Natural killer cell (primary cell): Measurements from ENCODE around the gene AUTS2. TPM values are rescaled to one million over a fixed set of nuclear protein-coding genes. Genes with fewer than 3 reads are reported as not detected.

ENCODE experiments used
- ATAC-seq, 3 donors: fragments of 150-1000 bp in 2 of 3; fragments of 200-7000 bp in 1 of 3; cut with Tn5 transposase; 1 replicate in 1 of 3; 2 replicates in 2 of 3; pipeline ENCODE4 v1.10.0; 2021; ENCODE audit warnings: mild to moderate bottlenecking in 2 of 3, moderate library complexity in 2 of 3
- DNase-seq, 2 donors: peaks; one replicate each; pipeline versions ENCODE4 v3.0.0 to v3.0.0-alpha.2; 2013 to 2021; ENCODE audit warnings: mixed read lengths in 1 of 2
- H3K27ac ChIP-seq: one replicate; pipeline ENCODE4 v1.5.1; 2013; ENCODE audit warnings: mild to moderate bottlenecking, low read length
- H3K27me3 ChIP-seq: one replicate; pipeline ENCODE4 v1.6.1; 2013; ENCODE audit warnings: low read length; ENCODE audit not compliant: control insufficient read depth, insufficient read depth
- H3K36me3 ChIP-seq: one replicate; pipeline ENCODE4 v1.6.1; 2013; ENCODE audit warnings: low read length; ENCODE audit not compliant: control insufficient read depth, insufficient read depth
- H3K4me1 ChIP-seq: one replicate; pipeline ENCODE4 v1.6.1; 2013; ENCODE audit warnings: low read length; ENCODE audit not compliant: control insufficient read depth, insufficient read depth
- H3K4me3 ChIP-seq: one replicate; pipeline ENCODE4 v1.5.1; 2013; ENCODE audit warnings: low read length
- H3K9me3 ChIP-seq: one replicate; pipeline ENCODE4 v1.6.1; 2013; ENCODE audit warnings: low read length; ENCODE audit not compliant: control insufficient read depth, insufficient read depth
- H3K27ac Mint-ChIP-seq, 2 donors: one replicate each; pipeline ENCODE4 v1.8.0; 2022; ENCODE audit warnings: mild to moderate bottlenecking in 2 of 2, mixed read lengths in 2 of 2, moderate library complexity in 1 of 2
- H3K27me3 Mint-ChIP-seq, 2 donors: one replicate each; pipeline ENCODE4 v1.8.0; 2022; ENCODE audit warnings: low read depth in 2 of 2, mixed read lengths in 2 of 2
- H3K36me3 Mint-ChIP-seq: one replicate; pipeline ENCODE4 v1.8.0; 2022; ENCODE audit warnings: mixed read lengths
- H3K4me1 Mint-ChIP-seq, 2 donors: one replicate each; pipeline ENCODE4 v1.8.0; 2022; ENCODE audit warnings: mixed read lengths in 2 of 2
- H3K4me3 Mint-ChIP-seq: one replicate; pipeline ENCODE4 v1.8.0; 2022; ENCODE audit warnings: mild to moderate bottlenecking, moderate library complexity, mixed read lengths
- H3K9me3 Mint-ChIP-seq, 2 donors: one replicate each; pipeline ENCODE4 v1.8.0; 2022; ENCODE audit warnings: mixed read lengths in 2 of 2
- WGBS: methylation state at CpG from one replicate; pipeline ENCODE4 v1.1.7; 2013; ENCODE audit warnings: missing lambda C conversion rate; ENCODE audit not compliant: insufficient coverage; 5-methylcytosine and 5-hydroxymethylcytosine counted together
- intact Hi-C: fragments of 100-400 bp; cut with micrococcal nuclease; formaldehyde crosslinking; loops from one replicate; pipeline ENCODE4 v1.14.2; 2022
- total RNA-seq, 4 donors: library from RNA; stranded (reverse); fragments of 120-200 nt in 1 of 4; gene quantifications; one replicate each; pipeline versions ENCODE4 v1.2.3 to v1.2.4, GENCODE V29; 2013 to 2022
- TF ChIP-seq, protein P1 (sequence below): fragments of 200-600 bp; IDR thresholded peaks from one replicate; pipeline ENCODE4 v1.8.0; 2022; ENCODE audit warnings: antibody characterized with exemption

Gene AUTS2
- total RNA-seq, 3 donors from 2014 or later (not counting 1 experiment from before 2014, with no cell fraction given) = 147 to 197 (median 155) TPM

GRCh38 chr7:70034999-70035398, 436.7 kb downstream of the AUTS2 start:
- H3K27ac Mint-ChIP-seq = no peak overlapping the region

GRCh38 chr7:70035519-70035918, 437.2 kb downstream of the AUTS2 start:
- no peaks in the 10 kb centered on the region for H3K4me1 ChIP-seq
- no peak overlapping the region for H3K4me3 ChIP-seq
- intact Hi-C loops = no loop called here
- Mint-ChIP-seq H3K4me3 (no peak overlapping the region), H3K36me3 (no peaks in the 10 kb centered on the region), H3K27ac (no peak overlapping the region), H3K9me3 (no peaks in the 10 kb centered on the region), H3K27me3 (peaks cover 0 to 6% of the 10 kb centered on the region in 2 donors), H3K4me1 (no peaks in the 10 kb centered on the region)
- TF ChIP-seq, protein P1, sequence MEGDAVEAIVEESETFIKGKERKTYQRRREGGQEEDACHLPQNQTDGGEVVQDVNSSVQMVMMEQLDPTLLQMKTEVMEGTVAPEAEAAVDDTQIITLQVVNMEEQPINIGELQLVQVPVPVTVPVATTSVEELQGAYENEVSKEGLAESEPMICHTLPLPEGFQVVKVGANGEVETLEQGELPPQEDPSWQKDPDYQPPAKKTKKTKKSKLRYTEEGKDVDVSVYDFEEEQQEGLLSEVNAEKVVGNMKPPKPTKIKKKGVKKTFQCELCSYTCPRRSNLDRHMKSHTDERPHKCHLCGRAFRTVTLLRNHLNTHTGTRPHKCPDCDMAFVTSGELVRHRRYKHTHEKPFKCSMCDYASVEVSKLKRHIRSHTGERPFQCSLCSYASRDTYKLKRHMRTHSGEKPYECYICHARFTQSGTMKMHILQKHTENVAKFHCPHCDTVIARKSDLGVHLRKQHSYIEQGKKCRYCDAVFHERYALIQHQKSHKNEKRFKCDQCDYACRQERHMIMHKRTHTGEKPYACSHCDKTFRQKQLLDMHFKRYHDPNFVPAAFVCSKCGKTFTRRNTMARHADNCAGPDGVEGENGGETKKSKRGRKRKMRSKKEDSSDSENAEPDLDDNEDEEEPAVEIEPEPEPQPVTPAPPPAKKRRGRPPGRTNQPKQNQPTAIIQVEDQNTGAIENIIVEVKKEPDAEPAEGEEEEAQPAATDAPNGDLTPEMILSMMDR = no peak
- WGBS = 87% methylated on average over 3 of the region's 4 CpGs
- no peak for ATAC-seq
- no peak for DNase-seq
- H3K27me3 ChIP-seq = no peaks in the 10 kb centered on the region
- no peaks in the 10 kb centered on the region for H3K36me3 ChIP-seq
- no peaks in the 10 kb centered on the region for H3K9me3 ChIP-seq
- H3K27ac ChIP-seq = no peak overlapping the region

More at GRCh38 chr7:70034999-70035398, 436.7 kb downstream of the AUTS2 start:
- H3K27ac ChIP-seq = no peak overlapping the region
- H3K4me1 ChIP-seq = no peaks in the 10 kb centered on the region
- no peaks in the 10 kb centered on the region for H3K36me3 Mint-ChIP-seq
- TF ChIP-seq, protein P1 = no peak
- no peak overlapping the region for H3K4me3 ChIP-seq
- H3K27me3 ChIP-seq = no peaks in the 10 kb centered on the region
- no peaks in the 10 kb centered on the region for H3K4me1 Mint-ChIP-seq
- no peaks in the 10 kb centered on the region for H3K9me3 Mint-ChIP-seq
- intact Hi-C loops = no loop called here
- ATAC-seq = no peak
- DNase-seq = no peak
- no peak overlapping the region for H3K4me3 Mint-ChIP-seq
- no peaks in the 10 kb centered on the region for H3K36me3 ChIP-seq
- H3K9me3 ChIP-seq = no peaks in the 10 kb centered on the region
- peaks cover 0 to 6% of the 10 kb centered on the region in 2 donors for H3K27me3 Mint-ChIP-seq

DNA sequence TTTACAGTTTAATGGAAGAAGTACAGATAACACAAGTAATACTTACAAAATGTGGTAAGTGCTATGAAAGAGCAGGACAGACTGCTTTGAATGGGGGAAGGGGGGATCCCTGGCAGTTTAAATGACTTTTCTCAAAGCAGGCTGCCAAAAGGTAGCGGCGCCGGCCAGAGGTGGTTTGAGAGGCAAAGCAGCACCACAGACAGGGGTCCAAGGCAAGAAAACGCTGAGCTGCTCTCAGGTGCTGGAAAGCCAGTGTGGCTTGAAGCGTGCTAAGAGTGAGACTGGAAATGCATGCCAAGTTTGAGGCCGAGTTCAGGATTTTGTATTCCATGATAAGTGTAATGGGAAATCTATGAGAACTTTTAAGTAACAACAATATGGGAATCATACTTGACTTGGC, 437.7 kb downstream of the AUTS2 start:
- H3K27me3 ChIP-seq = no peaks in the 10 kb centered on the region
- no peak overlapping the region for H3K4me3 ChIP-seq
- H3K36me3 ChIP-seq = no peaks in the 10 kb centered on the region
- H3K4me1 Mint-ChIP-seq = no peaks in the 10 kb centered on the region
- TF ChIP-seq, protein P1 = no peak
- intact Hi-C loops = no loop called here
- H3K4me3 Mint-ChIP-seq = no peak overlapping the region
- ATAC-seq = no peak
- no peaks in the 10 kb centered on the region for H3K36me3 Mint-ChIP-seq
- H3K9me3 ChIP-seq = no peaks in the 10 kb centered on the region
- WGBS = 91% methylated on average over 6 of the region's 6 CpGs
- H3K27ac Mint-ChIP-seq = no peak overlapping the region
- no peak overlapping the region for H3K27ac ChIP-seq
- H3K4me1 ChIP-seq = no peaks in the 10 kb centered on the region
- DNase-seq = no peak
- H3K27me3 Mint-ChIP-seq = peaks cover 0 to 6% of the 10 kb centered on the region in 2 donors
- no peaks in the 10 kb centered on the region for H3K9me3 Mint-ChIP-seq

DNA sequence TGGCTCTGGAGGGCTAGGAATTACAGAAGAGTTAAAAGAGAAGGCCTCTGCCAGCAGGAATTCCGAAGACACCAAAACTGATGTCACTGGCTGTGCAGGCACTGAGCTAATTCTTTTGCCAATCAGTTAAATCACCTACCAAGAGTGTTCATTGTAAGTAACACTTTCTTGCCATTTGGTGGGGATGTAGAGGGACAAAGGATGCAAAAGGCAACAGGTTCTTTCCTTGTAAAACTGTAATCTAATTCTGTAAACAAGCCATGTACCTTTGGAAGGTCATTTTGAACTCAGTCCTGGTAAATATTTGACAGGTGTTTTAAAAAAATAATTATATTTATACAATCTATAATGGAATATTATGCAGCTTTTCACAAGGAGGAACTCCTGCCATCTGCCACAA, 438.4 kb downstream of the AUTS2 start:
- H3K4me1 ChIP-seq = no peaks in the 10 kb centered on the region
- TF ChIP-seq, protein P1 = no peak
- no peaks in the 10 kb centered on the region for H3K36me3 ChIP-seq
- Mint-ChIP-seq H3K27ac (no peak overlapping the region), H3K9me3 (no peaks in the 10 kb centered on the region), H3K4me3 (no peak overlapping the region), H3K4me1 (no peaks in the 10 kb centered on the region), H3K27me3 (peaks cover 0 to 6% of the 10 kb centered on the region in 2 donors), H3K36me3 (no peaks in the 10 kb centered on the region)
- ATAC-seq = no peak
- no peak overlapping the region for H3K27ac ChIP-seq
- no peaks in the 10 kb centered on the region for H3K9me3 ChIP-seq
- no peak for DNase-seq
- intact Hi-C loops = no loop called here
- no peak overlapping the region for H3K4me3 ChIP-seq
- WGBS = 82% methylated on average over 1 of the region's 1 CpG
- no peaks in the 10 kb centered on the region for H3K27me3 ChIP-seq
